NCI-H774 (cell line): ENCODE results near the gene CELA2B.
"Not testable (repeated sequence)": the region's sequence is repeated elsewhere in the genome, so short reads cannot be mapped to it uniquely, and the experiment has no call there.

Experiments
- DNase-seq: peaks from one replicate; lab custom pipeline; 2025; lab: John Stamatoyannopoulos, UW

CELA2B gene

GRCh38 chr1:15469361-15469760, 6.5 kb upstream of the CELA2B start:
- no peak for DNase-seq

- not testable (repeated sequence) for DNase-seq
Observed at GRCh38 chr1:15469821-15470448, 6.0 kb upstream of the CELA2B start.

- not testable (repeated sequence) for DNase-seq
Observed at GRCh38 chr1:15471067-15471466, 4.8 kb upstream of the CELA2B start.

- not testable (repeated sequence) for DNase-seq
Observed at GRCh38 chr1:15471723-15472122, 4.2 kb upstream of the CELA2B start.

GRCh38 chr1:15472587-15472986, 3.3 kb upstream of the CELA2B start:
- DNase-seq, result no peak

- no peak for DNase-seq
Observed at GRCh38 chr1:15476927-15477326, 1.0 kb downstream of the CELA2B start.

- no peak for DNase-seq
Observed at GRCh38 chr1:15477646-15478212, 1.8 kb downstream of the CELA2B start.

GRCh38 chr1:15479654-15480347, 3.9 kb downstream of the CELA2B start:
- DNase-seq, result no peak

GRCh38 chr1:15482455-15482854, 6.6 kb downstream of the CELA2B start:
- not testable (repeated sequence) for DNase-seq

GRCh38 chr1:15482983-15483543, 7.2 kb downstream of the CELA2B start:
- not testable (repeated sequence) for DNase-seq

- no peak for DNase-seq
Observed at GRCh38 chr1:15483971-15484370, 8.1 kb downstream of the CELA2B start.

GRCh38 chr1:15484443-15484842, 8.5 kb downstream of the CELA2B start:
- DNase-seq, result not testable (repeated sequence)

- no peak for DNase-seq
Observed at GRCh38 chr1:15485636-15486035, 9.7 kb downstream of the CELA2B start.

- DNase-seq, result not testable (repeated sequence)
Observed at GRCh38 chr1:15486844-15487610, 11.1 kb downstream of the CELA2B start.

GRCh38 chr1:15488371-15488770, 12.5 kb downstream of the CELA2B start:
- DNase-seq, result no peak

GRCh38 chr1:15489052-15489736, 13.3 kb downstream of the CELA2B start:
- no peak for DNase-seq

- not testable (repeated sequence) for DNase-seq
Observed at GRCh38 chr1:15491010-15491409, 15.1 kb downstream of the CELA2B start.

GRCh38 chr1:15492596-15492995, 16.7 kb downstream of the CELA2B start:
- no peak for DNase-seq

GRCh38 chr1:15493869-15494390, 18.0 kb downstream of the CELA2B start:
- no peak for DNase-seq

GRCh38 chr1:15500184-15501178, 24.6 kb downstream of the CELA2B start:
- no peak for DNase-seq
